HepG2 (cell line): ENCODE results near the gene KLF13. TPM values are rescaled to one million over a fixed set of nuclear protein-coding genes. Genes with fewer than 3 reads are reported as not detected.
A peak's percentile ranks its signal among the peaks of the same experiment; 100 is the strongest.

Experiments used
- ATAC-seq: fragments of 200-7000 bp; cut with Tn5 transposase; 3 replicates; pipeline ENCODE4 v1.9.1; 2020; ENCODE audit warnings: mild to moderate bottlenecking, moderate library complexity
- BruUV-seq: library from RNA; stranded (reverse); fragments of 400-500 nt; replicated peaks from 2 replicates; lab custom pipeline; 2021; lab: Mats Ljungman, UMichigan
- CTCF ChIA-PET: fragments of 300-600 bp; formaldehyde crosslinking; extraction: SDS; loops from one replicate; lab custom pipeline; 2021; ENCODE audit warnings: low total read pairs, inconsistent platforms, low intra/inter-chr PET ratio; lab: Yijun Ruan, JAX
- POLR2A ChIA-PET: fragments of 350-600 bp; sonication (Branson Sonifier 250); formaldehyde crosslinking; loops from one replicate; lab custom pipeline; 2020; ENCODE audit warnings: antibody characterized with exemption, inconsistent platforms; lab: Yijun Ruan, JAX
- DNase-seq: peaks from one replicate; pipeline ENCODE4 v3.0.0-alpha.2; 2015; ENCODE audit warnings: low spot score
- FAIRE-seq: peaks from 3 replicates; lab custom pipeline; 2011; peaks lifted over from hg19 to GRCh38; lab: Jason Lieb, UNC
- H2AFZ ChIP-seq: one replicate; pipeline ENCODE4 v1.6.1; 2011; ENCODE audit warnings: low read length, inconsistent platforms
- H3K27ac ChIP-seq: fragments of 300-600 bp; 3 replicates; pipeline ENCODE4 v1.8.0; 2011; ENCODE audit warnings: mixed run types, mild to moderate bottlenecking, mixed read lengths, low read length, inconsistent platforms; ENCODE audit not compliant: insufficient read depth; ENCODE audit errors: extremely low read length
- H3K27me3 ChIP-seq, 2 experiments: fragments of 200-600 bp in 1 of 2; 2 replicates in 1 of 2; 3 replicates in 1 of 2; pipeline versions ENCODE4 v1.6.0 to v1.8.0; 2011; ENCODE audit warnings: low read length in 2 of 2, mild to moderate bottlenecking in 2 of 2, moderate library complexity in 2 of 2, inconsistent platforms in 1 of 2; ENCODE audit not compliant: insufficient read depth in 2 of 2, control insufficient read depth in 1 of 2
- H3K36me3 ChIP-seq, 2 experiments: fragments of 200-600 bp in 1 of 2; replicated peaks in 1 of 2; 2 replicates in 1 of 2; 3 replicates in 1 of 2; pipeline versions ENCODE4 v1.5.1 to v1.8.0; 2011; ENCODE audit warnings: low read length in 2 of 2, inconsistent platforms in 1 of 2; ENCODE audit not compliant: insufficient read depth in 2 of 2, control insufficient read depth in 1 of 2
- H3K4me1 ChIP-seq: 2 replicates; pipeline ENCODE4 v1.5.1; 2012; ENCODE audit warnings: low read length, inconsistent platforms; ENCODE audit not compliant: insufficient read depth
- H3K4me2 ChIP-seq: 2 replicates; pipeline ENCODE4 v1.6.0; 2011; ENCODE audit warnings: low read depth, low read length, inconsistent platforms
- H3K4me3 ChIP-seq, 3 experiments: fragments of 200-600 bp in 1 of 3; sonication (generic), shearing (Covaris generic) in 1 of 3; replicated peaks in 1 of 3; 2 replicates each; pipeline ENCODE4 v1.5.1; 2011 to 2016; ENCODE audit warnings: low read length in 3 of 3, inconsistent platforms in 2 of 3, low read depth in 2 of 3, mild to moderate bottlenecking in 2 of 3, control low read depth in 1 of 3, mixed read lengths in 1 of 3; ENCODE audit not compliant: insufficient read depth in 1 of 3
- H3K79me2 ChIP-seq: one replicate; pipeline ENCODE4 v1.6.1; 2011; ENCODE audit warnings: low read length, inconsistent platforms; ENCODE audit not compliant: insufficient read depth
- H3K9ac ChIP-seq: 2 replicates; pipeline ENCODE4 v1.6.0; 2011; ENCODE audit warnings: mild to moderate bottlenecking, low read depth, low read length, inconsistent platforms; ENCODE audit not compliant: insufficient read depth
- H3K9me3 ChIP-seq: 2 replicates; pipeline ENCODE4 v1.5.1; 2012; ENCODE audit warnings: mild to moderate bottlenecking, low read length
- H4K20me1 ChIP-seq: 2 replicates; pipeline ENCODE4 v1.6.0; 2011; ENCODE audit warnings: inconsistent platforms, mild to moderate bottlenecking, low read length, moderate library complexity; ENCODE audit not compliant: insufficient read depth
- GABPA ChIP-seq, 2 experiments: IDR thresholded peaks; 2 replicates each; pipeline ENCODE4 v1.6.1; 2011 to 2016; ENCODE audit warnings: low read depth in 2 of 2, low read length in 1 of 2, missing biosample characterization in 1 of 2, missing genetic modification characterization in 1 of 2
- RAD51 ChIP-seq: fragments of 450-650 bp; IDR thresholded peaks from 2 replicates; pipeline ENCODE4 v1.6.1; 2016; ENCODE audit warnings: borderline replicate concordance
- ZBTB8A ChIP-seq: sonication (generic); formaldehyde crosslinking; IDR thresholded peaks from 2 replicates; pipeline ENCODE4 v1.4.0; 2020; ENCODE audit warnings: mild to moderate bottlenecking, low read depth, missing genetic modification reagents, borderline replicate concordance
- ZNF432 ChIP-seq: sonication (generic); formaldehyde crosslinking; IDR thresholded peaks from 2 replicates; pipeline ENCODE4 v1.5.0; 2020; ENCODE audit warnings: missing genetic modification reagents, mild to moderate bottlenecking, borderline replicate concordance
- ZNF547 ChIP-seq: sonication (generic); formaldehyde crosslinking; IDR thresholded peaks from 2 replicates; pipeline ENCODE4 v1.5.1; 2020; ENCODE audit warnings: mild to moderate bottlenecking, missing genetic modification reagents
- ZNF788 ChIP-seq: sonication (generic); formaldehyde crosslinking; IDR thresholded peaks from 2 replicates; pipeline ENCODE4 v1.5.0; 2020; ENCODE audit warnings: mild to moderate bottlenecking, missing genetic modification reagents, borderline replicate concordance
- WGBS: methylation state at CpG from one replicate; pipeline ENCODE4 v1.1.6; 2017; ENCODE audit warnings: low lambda C conversion rate; 5-methylcytosine and 5-hydroxymethylcytosine counted together
- in situ Hi-C: cut with HindIII; loops from 2 replicates; pipeline ENCODE4 v1.10.0; 2017; ENCODE audit warnings: low pct_unique_long_range_greater_than_20kb; ENCODE audit not compliant: extremely low pct_ligation_motif_present
- intact Hi-C: fragments of 100-400 bp; cut with micrococcal nuclease; formaldehyde crosslinking; loops from one replicate; pipeline ENCODE4 v1.10.0; 2022; ENCODE audit not compliant: unreplicated experiment
- polyA plus RNA-seq, 8 experiments: library from polyadenylated mRNA; depleted of rRNA in 3 of 8; stranded (reverse) in 7 of 8; unstranded in 1 of 8; fragments of >200 nt; fragmentation: Illumina TruSeq in 4 of 8; extraction: Trizol in 4 of 8; gene quantifications; 2 replicates each; pipeline versions ENCODE4 v1.2.1 to v1.2.3, GENCODE V29; 2011 to 2016; ENCODE audit warnings: low read depth in 4 of 8, missing spikeins in 1 of 8, mixed read lengths in 1 of 8; ENCODE audit not compliant: insufficient read depth in 1 of 8
- total RNA-seq, 5 experiments: library from RNA; depleted of rRNA; stranded (reverse); fragments of >200 nt; fragmentation: Illumina TruSeq; extraction: Trizol; gene quantifications; 2 replicates each; pipeline ENCODE4 v1.2.3, GENCODE V29; 2016; ENCODE audit warnings: low read depth in 1 of 5
- TF ChIP-seq, protein P1 (sequence below): sonication (generic); formaldehyde crosslinking; IDR thresholded peaks from 2 replicates; pipeline ENCODE4 v1.8.0; 2022; ENCODE audit warnings: missing genetic modification reagents, low read depth, mild to moderate bottlenecking, borderline replicate concordance

The KLF13 gene
- total and polyA plus RNA-seq, 2 of the 13 experiments (the other 11 are each of a cell fraction or from before 2014, with no cell fraction given): 16.8 to 25.1 TPM

GRCh38 chr15:31361764-31362515 lies 35.3 kb downstream of the KLF13 start:
- TF ChIP-seq ZNF788 (CRISPR knock-in tag) (no peak), ZBTB8A (no peak), ZNF432 (CRISPR knock-in tag) (no peak), GABPA (IDR thresholded peaks at IDR 0.05; ENCODE audit: low read depth, low read length) (no peak), GABPA (CRISPR knock-in tag; IDR thresholded peaks at IDR 0.05; ENCODE audit: low read depth) (peak; percentile 37; the same call in 1 of the 2 replicates), RAD51 (no peak)
- TF ChIP-seq, all 625 proteins: peak for 1
- Histone ChIP-seq H3K9me3 (no peaks in the 10 kb centered on the region), H2AFZ (no peak overlapping the region), H3K4me3 (no peak overlapping the region), H3K36me3 (0 out of 5 replicates have a peak, but pooled peaks cover 0 to 4% of the 10 kb centered on the region in 2 experiments), H3K4me2 (no peak overlapping the region), H3K4me1 (peaks cover 10% of the 10 kb centered on the region; the same call in 1 of the 2 replicates), H3K79me2 (peaks cover 16% of the 10 kb centered on the region), H3K27me3 (no peaks in the 10 kb centered on the region), H4K20me1 (peaks cover 3% of the 10 kb centered on the region), H3K9ac (no peak overlapping the region), H3K27ac (no peak overlapping the region)
- CTCF ChIA-PET: no interaction called here
- WGBS: 91% methylated on average over 5 of the region's 6 CpGs
- POLR2A ChIA-PET: no interaction called here
- BruUV-seq: no TSS peak
- ATAC-seq (no peak), FAIRE-seq (no peak), DNase-seq (no peak)
- intact Hi-C loops: no loop called here
- in situ Hi-C loops: no loop called here

- H3K9me3 ChIP-seq: no peaks in the 10 kb centered on the region
- BruUV-seq: no TSS peak
- peaks cover 10% of the 10 kb centered on the region; the same call in 1 of the 2 replicates for H3K4me1 ChIP-seq
- intact Hi-C loops (no loop called here), in situ Hi-C loops (no loop called here)
- 76% methylated on average over 5 of the region's 5 CpGs for WGBS
- 0 out of 5 replicates have a peak, but pooled peaks cover 0 to 4% of the 10 kb centered on the region in 2 experiments for H3K36me3 ChIP-seq
- FAIRE-seq: no peak
- CTCF ChIA-PET: no interaction called here
- peaks cover 3% of the 10 kb centered on the region for H4K20me1 ChIP-seq
- ATAC-seq: no peak
- no peak overlapping the region for H3K9ac ChIP-seq
- no peak overlapping the region for H3K4me3 ChIP-seq
- H3K4me2 ChIP-seq: no peak overlapping the region
- no peak for DNase-seq
- POLR2A ChIA-PET: no interaction called here
- peaks cover 13% of the 10 kb centered on the region for H3K79me2 ChIP-seq
- no peaks in the 10 kb centered on the region; a peak in 1 of 5 replicates for H3K27me3 ChIP-seq
- H2AFZ ChIP-seq: no peak overlapping the region
- no peak overlapping the region for H3K27ac ChIP-seq
- TF ChIP-seq, protein P1, sequence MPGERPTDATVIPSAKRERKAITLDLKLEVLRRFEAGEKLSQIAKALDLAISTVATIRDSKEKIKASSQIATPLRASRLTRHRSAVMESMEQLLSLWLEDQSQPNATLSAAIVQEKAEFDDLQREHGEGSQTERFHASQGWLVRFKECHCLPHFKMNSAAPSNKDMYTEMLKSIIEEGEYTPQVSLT (CRISPR knock-in tag): no peak
- no peak for TF ChIP-seq ZNF547 (CRISPR knock-in tag)
These were observed 36.3 kb downstream of the KLF13 start for GRCh38 chr15:31362886-31363285.
